Measurements from ENCODE around the gene RASGRF2. TPM values are rescaled to one million over a fixed set of nuclear protein-coding genes. Genes with fewer than 3 reads are reported as not detected.
"Not testable (repeated sequence)": the region's sequence is repeated elsewhere in the genome, so short reads cannot be mapped to it uniquely, and the experiment has no call there.

Gene RASGRF2
- polyA plus RNA-seq, 4 donors = 0.54 to 3.0 (median 1.5) TPM

- DNase-seq (no peak), FAIRE-seq (no peak)
- WGBS, 3 donors = 82 to 87% (median 85%) methylated on average over 10 of the region's 10 CpGs
- Histone ChIP-seq H3K27me3 (ENCODE audit: control insufficient read depth in 3 of 3, insufficient read depth in 3 of 3, low read length in 3 of 3) (no peaks in the 10 kb centered on the region), H3K27ac (ENCODE audit: low read depth in 1 of 3, low read length in 2 of 3) (no peak overlapping the region), H3K4me1 (ENCODE audit: control insufficient read depth in 3 of 3, insufficient read depth in 2 of 3, low read depth in 1 of 3, low read length in 2 of 3) (no peaks in the 10 kb centered on the region), H3K9me3 (ENCODE audit: control insufficient read depth in 2 of 2, insufficient read depth in 1 of 2, low read depth in 1 of 2, low read length in 1 of 2) (no peaks in the 10 kb centered on the region), H3K4me3 (ENCODE audit: low read depth in 1 of 3, low read length in 3 of 3) (no peak overlapping the region), H3K36me3 (ENCODE audit: control insufficient read depth in 3 of 3, insufficient read depth in 2 of 3, low read depth in 1 of 3, low read length in 3 of 3) (no peaks in the 10 kb centered on the region)
These were observed 62.0 kb downstream of the RASGRF2 start for GRCh38 chr5:81021951-81022687.

GRCh38 chr5:81022688-81023084, 62.5 kb downstream of the RASGRF2 start:
- no peaks in the 10 kb centered on the region for H3K36me3 ChIP-seq (ENCODE audit: control insufficient read depth in 3 of 3, insufficient read depth in 2 of 3, low read depth in 1 of 3, low read length in 3 of 3)
- 67 to 84% (median 74%) methylated on average over 5 of the region's 5 CpGs for WGBS, 3 donors
- H3K4me1 ChIP-seq (ENCODE audit: control insufficient read depth in 3 of 3, insufficient read depth in 2 of 3, low read depth in 1 of 3, low read length in 2 of 3) = no peaks in the 10 kb centered on the region
- FAIRE-seq (no peak), DNase-seq (no peak)
- no peak overlapping the region for H3K4me3 ChIP-seq (ENCODE audit: low read depth in 1 of 3, low read length in 3 of 3)
- H3K9me3 ChIP-seq (ENCODE audit: control insufficient read depth in 2 of 2, insufficient read depth in 1 of 2, low read depth in 1 of 2, low read length in 1 of 2) = no peaks in the 10 kb centered on the region
- no peak overlapping the region for H3K27ac ChIP-seq (ENCODE audit: low read depth in 1 of 3, low read length in 2 of 3)
- H3K27me3 ChIP-seq (ENCODE audit: control insufficient read depth in 3 of 3, insufficient read depth in 3 of 3, low read length in 3 of 3) = no peaks in the 10 kb centered on the region

DNA sequence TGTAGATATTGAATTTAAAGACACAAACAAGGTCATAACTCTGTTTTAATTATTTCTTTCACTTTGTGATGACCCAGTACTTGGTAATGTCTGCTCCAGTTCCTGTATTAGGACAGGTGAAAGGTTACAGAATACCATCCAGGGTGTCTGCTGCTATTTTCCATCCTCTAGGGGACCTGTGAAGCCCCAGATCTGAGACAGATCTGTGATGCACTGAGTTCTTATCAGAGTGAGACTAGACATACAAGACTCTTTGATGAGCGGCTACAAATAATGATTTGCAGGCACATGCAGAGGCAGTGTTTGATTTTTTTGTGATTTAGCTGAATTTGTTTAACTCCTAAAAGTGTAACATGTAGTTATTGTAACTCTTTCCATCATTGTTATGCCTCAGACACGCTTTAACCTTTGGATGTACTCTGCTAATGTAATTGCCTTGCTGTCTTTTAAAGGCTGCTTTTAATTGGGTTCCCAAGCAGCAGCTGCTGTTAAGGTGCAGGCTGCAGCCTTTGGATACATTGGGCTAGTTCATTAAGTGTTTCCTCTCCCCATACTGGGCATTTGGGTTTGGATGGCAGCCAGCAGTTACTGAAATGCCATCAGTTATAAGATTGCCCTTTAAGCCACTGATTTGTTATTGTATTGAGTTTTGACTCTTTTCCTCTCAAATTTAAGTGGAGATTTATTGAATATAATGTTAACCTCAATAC, 63.3 kb downstream of the RASGRF2 start:
- Histone ChIP-seq H3K27me3 (ENCODE audit: control insufficient read depth in 3 of 3, insufficient read depth in 3 of 3, low read length in 3 of 3) (no peaks in the 10 kb centered on the region), H3K27ac (ENCODE audit: low read depth in 1 of 3, low read length in 2 of 3) (no peak overlapping the region), H3K9me3 (ENCODE audit: control insufficient read depth in 2 of 2, insufficient read depth in 1 of 2, low read depth in 1 of 2, low read length in 1 of 2) (no peaks in the 10 kb centered on the region), H3K4me3 (ENCODE audit: low read depth in 1 of 3, low read length in 3 of 3) (no peak overlapping the region), H3K4me1 (ENCODE audit: control insufficient read depth in 3 of 3, insufficient read depth in 2 of 3, low read depth in 1 of 3, low read length in 2 of 3) (no peaks in the 10 kb centered on the region), H3K36me3 (ENCODE audit: control insufficient read depth in 3 of 3, insufficient read depth in 2 of 3, low read depth in 1 of 3, low read length in 3 of 3) (no peaks in the 10 kb centered on the region)
- FAIRE-seq (no peak), DNase-seq (no peak)
- 55 to 67% (median 60%) methylated on average over 2 of the region's 2 CpGs for WGBS, 3 donors

GRCh38 chr5:81027481-81028058, 67.4 kb downstream of the RASGRF2 start:
- H3K27ac ChIP-seq (ENCODE audit: low read depth in 1 of 3, low read length in 2 of 3) = no peak overlapping the region
- H3K4me1 ChIP-seq (ENCODE audit: control insufficient read depth in 3 of 3, insufficient read depth in 2 of 3, low read depth in 1 of 3, low read length in 2 of 3) = no peaks in the 10 kb centered on the region
- peaks cover 0 to 7% of the 10 kb centered on the region in 2 donors for H3K9me3 ChIP-seq (ENCODE audit: control insufficient read depth in 2 of 2, insufficient read depth in 1 of 2, low read depth in 1 of 2, low read length in 1 of 2)
- no peak for DNase-seq
- no peak overlapping the region for H3K4me3 ChIP-seq (ENCODE audit: low read depth in 1 of 3, low read length in 3 of 3)
- WGBS, 3 donors = 74 to 76% (median 74%) methylated on average over 5 of the region's 5 CpGs
- FAIRE-seq = no peak
- H3K36me3 ChIP-seq (ENCODE audit: control insufficient read depth in 3 of 3, insufficient read depth in 2 of 3, low read depth in 1 of 3, low read length in 3 of 3) = no peaks in the 10 kb centered on the region
- H3K27me3 ChIP-seq (ENCODE audit: control insufficient read depth in 3 of 3, insufficient read depth in 3 of 3, low read length in 3 of 3) = no peaks in the 10 kb centered on the region

DNA sequence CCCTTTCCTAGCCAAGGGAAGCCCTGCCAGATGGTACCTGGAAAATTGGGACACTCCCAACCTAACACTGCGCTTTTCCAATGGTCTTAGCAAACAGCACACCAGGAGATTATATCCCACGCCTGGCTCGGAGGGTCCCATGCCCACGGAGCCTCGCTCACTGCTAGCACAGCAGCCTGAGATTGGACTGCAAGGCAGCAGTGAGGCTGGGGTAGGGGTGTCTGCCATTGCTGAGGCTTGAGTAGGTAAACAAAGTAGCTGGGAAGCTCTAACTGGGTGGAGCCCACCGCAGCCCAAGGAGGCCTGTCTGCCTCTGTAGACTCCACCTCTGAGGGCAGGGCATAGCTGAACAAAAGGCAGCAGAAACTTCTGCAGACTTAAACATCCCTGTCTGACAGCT, 68.7 kb downstream of the RASGRF2 start:
- H3K4me1 ChIP-seq (ENCODE audit: control insufficient read depth in 3 of 3, insufficient read depth in 2 of 3, low read depth in 1 of 3, low read length in 2 of 3) = not testable (repeated sequence)

DNA sequence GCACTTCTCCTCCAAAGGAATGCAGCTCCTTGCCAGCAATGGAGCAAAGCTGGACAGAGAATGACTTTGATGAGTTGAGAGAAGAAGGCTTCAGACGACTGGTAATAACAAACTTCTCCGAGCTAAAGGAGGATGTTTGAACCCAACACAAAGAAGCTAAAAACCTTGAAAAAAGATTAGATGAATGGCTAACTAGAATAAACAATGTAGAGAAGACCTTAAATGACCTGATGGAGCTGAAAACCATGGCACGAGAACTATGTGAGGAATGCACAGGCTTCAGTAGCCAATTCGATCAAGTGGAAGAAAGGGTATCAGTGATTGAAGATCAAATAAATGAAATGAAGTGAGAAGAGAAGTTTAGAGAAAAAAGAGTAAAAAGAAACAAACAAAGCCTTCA, 69.6 kb downstream of the RASGRF2 start:
- not testable (repeated sequence) for FAIRE-seq; H3K4me1 ChIP-seq (ENCODE audit: control insufficient read depth in 3 of 3, insufficient read depth in 2 of 3, low read depth in 1 of 3, low read length in 2 of 3); H3K9me3 ChIP-seq (ENCODE audit: control insufficient read depth in 2 of 2, insufficient read depth in 1 of 2, low read depth in 1 of 2, low read length in 1 of 2); H3K27me3 ChIP-seq (ENCODE audit: control insufficient read depth in 3 of 3, insufficient read depth in 3 of 3, low read length in 3 of 3); H3K36me3 ChIP-seq (ENCODE audit: control insufficient read depth in 3 of 3, insufficient read depth in 2 of 3, low read depth in 1 of 3, low read length in 3 of 3); H3K4me3 ChIP-seq (ENCODE audit: low read depth in 1 of 3, low read length in 3 of 3); H3K27ac ChIP-seq (ENCODE audit: low read depth in 1 of 3, low read length in 2 of 3); DNase-seq
- WGBS, 3 donors = 68 to 82% (median 75%) methylated on average over 4 of the region's 4 CpGs

More for the DNA sequence above, 68.7 kb downstream of the RASGRF2 start:
- not testable (repeated sequence) for H3K27me3 ChIP-seq (ENCODE audit: control insufficient read depth in 3 of 3, insufficient read depth in 3 of 3, low read length in 3 of 3); DNase-seq; H3K4me3 ChIP-seq (ENCODE audit: low read depth in 1 of 3, low read length in 3 of 3); H3K36me3 ChIP-seq (ENCODE audit: control insufficient read depth in 3 of 3, insufficient read depth in 2 of 3, low read depth in 1 of 3, low read length in 3 of 3); FAIRE-seq; H3K9me3 ChIP-seq (ENCODE audit: control insufficient read depth in 2 of 2, insufficient read depth in 1 of 2, low read depth in 1 of 2, low read length in 1 of 2); H3K27ac ChIP-seq (ENCODE audit: low read depth in 1 of 3, low read length in 2 of 3)
- WGBS, 3 donors = 91 to 99% (median 94%) methylated on average over 6 of the region's 6 CpGs

GRCh38 chr5:81030236-81031034, 70.3 kb downstream of the RASGRF2 start:
- H3K4me3 ChIP-seq (ENCODE audit: low read depth in 1 of 3, low read length in 3 of 3); H3K27ac ChIP-seq (ENCODE audit: low read depth in 1 of 3, low read length in 2 of 3); H3K4me1 ChIP-seq (ENCODE audit: control insufficient read depth in 3 of 3, insufficient read depth in 2 of 3, low read depth in 1 of 3, low read length in 2 of 3); DNase-seq; H3K9me3 ChIP-seq (ENCODE audit: control insufficient read depth in 2 of 2, insufficient read depth in 1 of 2, low read depth in 1 of 2, low read length in 1 of 2); H3K36me3 ChIP-seq (ENCODE audit: control insufficient read depth in 3 of 3, insufficient read depth in 2 of 3, low read depth in 1 of 3, low read length in 3 of 3); H3K27me3 ChIP-seq (ENCODE audit: control insufficient read depth in 3 of 3, insufficient read depth in 3 of 3, low read length in 3 of 3); FAIRE-seq: not testable (repeated sequence)
- 90 to 97% (median 95%) methylated on average over 3 of the region's 3 CpGs for WGBS, 3 donors

DNA sequence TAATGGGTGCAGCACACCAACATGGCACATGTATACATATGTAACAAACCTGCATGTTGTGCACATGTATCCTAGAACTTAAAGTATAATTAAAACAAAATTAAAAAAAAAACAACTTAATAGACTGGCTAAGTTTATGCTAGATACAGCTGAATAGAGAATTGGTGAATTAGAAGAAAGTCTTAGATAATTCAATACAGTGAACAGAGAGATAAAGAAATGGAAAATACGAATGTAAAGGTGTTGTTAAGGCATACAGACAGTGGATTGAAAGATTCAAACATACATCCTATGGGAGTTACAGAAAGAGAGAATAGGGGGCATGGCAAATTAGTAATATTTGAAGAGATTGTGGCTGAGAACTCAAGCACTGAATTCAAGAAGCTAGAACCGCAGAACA, 75.4 kb downstream of the RASGRF2 start:
- Histone ChIP-seq H3K27ac (ENCODE audit: low read depth in 1 of 3, low read length in 2 of 3) (no peak overlapping the region), H3K4me1 (ENCODE audit: control insufficient read depth in 3 of 3, insufficient read depth in 2 of 3, low read depth in 1 of 3, low read length in 2 of 3) (no peaks in the 10 kb centered on the region), H3K27me3 (ENCODE audit: control insufficient read depth in 3 of 3, insufficient read depth in 3 of 3, low read length in 3 of 3) (no peaks in the 10 kb centered on the region), H3K9me3 (ENCODE audit: control insufficient read depth in 2 of 2, insufficient read depth in 1 of 2, low read depth in 1 of 2, low read length in 1 of 2) (no peaks in the 10 kb centered on the region), H3K4me3 (ENCODE audit: low read depth in 1 of 3, low read length in 3 of 3) (no peak overlapping the region), H3K36me3 (ENCODE audit: control insufficient read depth in 3 of 3, insufficient read depth in 2 of 3, low read depth in 1 of 3, low read length in 3 of 3) (no peaks in the 10 kb centered on the region)
- DNase-seq (no peak), FAIRE-seq (no peak)
- WGBS, 3 donors = 93 to 97% (median 94%) methylated on average over 2 of the region's 2 CpGs

Measured in small intestine (tissue), 7 donors.